HEK293 (cell line): ENCODE measurements around the gene FAM3C.

ENCODE experiments used
- SETDB1 ChIP-seq: IDR thresholded peaks from one replicate; pipeline ENCODE4 v1.6.1; 2017; ENCODE audit warnings: mild to moderate bottlenecking, low read length, moderate library complexity, mixed read lengths; ENCODE audit not compliant: insufficient read length
- ZNF624 ChIP-seq: fragments of 450-650 bp; formaldehyde crosslinking; IDR thresholded peaks from 2 replicates; pipeline ENCODE4 v1.5.1; 2017; ENCODE audit warnings: missing biosample characterization, missing genetic modification characterization
- ZSCAN30 ChIP-seq: fragments of 450-650 bp; IDR thresholded peaks from 2 replicates; pipeline ENCODE4 v1.5.1; 2018; ENCODE audit warnings: missing biosample characterization, mild to moderate bottlenecking, missing genetic modification characterization, moderate library complexity
- TF ChIP-seq, protein P1 (sequence below): fragments of 450-650 bp; formaldehyde crosslinking; IDR thresholded peaks from 2 replicates; pipeline ENCODE4 v1.5.1; 2016; ENCODE audit warnings: missing biosample characterization, missing genetic modification characterization
- TF ChIP-seq, protein P2 (sequence below): fragments of 450-650 bp; formaldehyde crosslinking; IDR thresholded peaks from 2 replicates; pipeline ENCODE4 v1.5.1; 2016; ENCODE audit warnings: missing biosample characterization, missing genetic modification characterization, low read depth
- TF ChIP-seq, protein P3 (sequence below): fragments of 450-650 bp; formaldehyde crosslinking; IDR thresholded peaks from 2 replicates; pipeline ENCODE4 v1.5.1; 2016; ENCODE audit warnings: missing biosample characterization, missing genetic modification characterization
- TF ChIP-seq, protein P4 (sequence below): fragments of 450-650 bp; formaldehyde crosslinking; optimal IDR thresholded peaks from 2 replicates; pipeline ENCODE3; 2016; ENCODE audit warnings: missing biosample characterization, mild to moderate bottlenecking, missing genetic modification characterization
- TF ChIP-seq, protein P5 (sequence below): fragments of 450-650 bp; formaldehyde crosslinking; IDR thresholded peaks from 2 replicates; pipeline ENCODE4 v1.5.1; 2016; ENCODE audit warnings: missing biosample characterization, missing genetic modification characterization, borderline replicate concordance
- TF ChIP-seq, protein P6 (sequence below): fragments of 450-650 bp; formaldehyde crosslinking; IDR thresholded peaks from 2 replicates; pipeline ENCODE4 v1.5.1; 2016; ENCODE audit warnings: missing biosample characterization, missing genetic modification characterization
- TF ChIP-seq, protein P7 (sequence below): fragments of 450-650 bp; formaldehyde crosslinking; IDR thresholded peaks from 2 replicates; pipeline ENCODE4 v1.5.1; 2016; ENCODE audit warnings: missing biosample characterization, missing genetic modification characterization

DNA sequence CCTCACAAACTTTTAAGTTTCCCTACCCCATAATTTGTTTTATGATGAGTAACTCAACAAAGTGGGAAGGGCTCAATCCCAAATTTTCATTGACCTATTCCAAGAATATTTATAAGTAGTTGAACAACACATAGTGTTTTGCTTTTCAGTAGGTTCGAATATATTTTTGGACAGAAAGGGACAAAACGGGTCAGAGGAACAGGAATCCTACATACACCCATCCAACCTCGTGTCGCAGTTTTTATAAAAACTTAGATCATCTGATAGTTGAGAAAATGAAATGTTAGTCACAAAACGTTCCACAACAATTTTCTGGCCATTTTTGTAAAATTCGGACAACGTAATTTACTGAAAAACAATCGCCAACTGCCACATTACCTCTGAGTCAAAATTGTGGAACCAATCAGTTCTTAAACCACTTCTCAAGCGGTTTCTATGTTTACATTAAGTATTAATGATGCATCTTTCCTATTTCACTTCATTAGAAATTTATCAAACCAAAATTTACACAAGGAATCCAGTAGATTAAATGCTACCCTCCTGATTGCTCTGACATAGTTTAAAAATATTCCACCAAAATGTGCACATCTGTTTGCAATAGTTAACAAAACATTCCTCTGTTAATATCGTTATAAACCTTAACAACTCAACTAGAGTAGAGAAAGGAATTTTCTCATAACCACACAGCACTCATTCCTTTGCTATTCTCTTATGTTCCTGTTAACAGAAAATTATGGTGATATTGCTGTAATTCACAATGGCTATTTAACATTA, 61.0 kb downstream of the FAM3C start:
- TF ChIP-seq, protein P1, sequence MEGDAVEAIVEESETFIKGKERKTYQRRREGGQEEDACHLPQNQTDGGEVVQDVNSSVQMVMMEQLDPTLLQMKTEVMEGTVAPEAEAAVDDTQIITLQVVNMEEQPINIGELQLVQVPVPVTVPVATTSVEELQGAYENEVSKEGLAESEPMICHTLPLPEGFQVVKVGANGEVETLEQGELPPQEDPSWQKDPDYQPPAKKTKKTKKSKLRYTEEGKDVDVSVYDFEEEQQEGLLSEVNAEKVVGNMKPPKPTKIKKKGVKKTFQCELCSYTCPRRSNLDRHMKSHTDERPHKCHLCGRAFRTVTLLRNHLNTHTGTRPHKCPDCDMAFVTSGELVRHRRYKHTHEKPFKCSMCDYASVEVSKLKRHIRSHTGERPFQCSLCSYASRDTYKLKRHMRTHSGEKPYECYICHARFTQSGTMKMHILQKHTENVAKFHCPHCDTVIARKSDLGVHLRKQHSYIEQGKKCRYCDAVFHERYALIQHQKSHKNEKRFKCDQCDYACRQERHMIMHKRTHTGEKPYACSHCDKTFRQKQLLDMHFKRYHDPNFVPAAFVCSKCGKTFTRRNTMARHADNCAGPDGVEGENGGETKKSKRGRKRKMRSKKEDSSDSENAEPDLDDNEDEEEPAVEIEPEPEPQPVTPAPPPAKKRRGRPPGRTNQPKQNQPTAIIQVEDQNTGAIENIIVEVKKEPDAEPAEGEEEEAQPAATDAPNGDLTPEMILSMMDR: no peak
- TF ChIP-seq, protein P2, sequence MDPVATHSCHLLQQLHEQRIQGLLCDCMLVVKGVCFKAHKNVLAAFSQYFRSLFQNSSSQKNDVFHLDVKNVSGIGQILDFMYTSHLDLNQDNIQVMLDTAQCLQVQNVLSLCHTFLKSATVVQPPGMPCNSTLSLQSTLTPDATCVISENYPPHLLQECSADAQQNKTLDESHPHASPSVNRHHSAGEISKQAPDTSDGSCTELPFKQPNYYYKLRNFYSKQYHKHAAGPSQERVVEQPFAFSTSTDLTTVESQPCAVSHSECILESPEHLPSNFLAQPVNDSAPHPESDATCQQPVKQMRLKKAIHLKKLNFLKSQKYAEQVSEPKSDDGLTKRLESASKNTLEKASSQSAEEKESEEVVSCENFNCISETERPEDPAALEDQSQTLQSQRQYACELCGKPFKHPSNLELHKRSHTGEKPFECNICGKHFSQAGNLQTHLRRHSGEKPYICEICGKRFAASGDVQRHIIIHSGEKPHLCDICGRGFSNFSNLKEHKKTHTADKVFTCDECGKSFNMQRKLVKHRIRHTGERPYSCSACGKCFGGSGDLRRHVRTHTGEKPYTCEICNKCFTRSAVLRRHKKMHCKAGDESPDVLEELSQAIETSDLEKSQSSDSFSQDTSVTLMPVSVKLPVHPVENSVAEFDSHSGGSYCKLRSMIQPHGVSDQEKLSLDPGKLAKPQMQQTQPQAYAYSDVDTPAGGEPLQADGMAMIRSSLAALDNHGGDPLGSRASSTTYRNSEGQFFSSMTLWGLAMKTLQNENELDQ (tag by site-specific recombination): no peak
- no peak for TF ChIP-seq SETDB1
- TF ChIP-seq ZNF624 (tag by site-specific recombination): no peak
- TF ChIP-seq, protein P3, sequence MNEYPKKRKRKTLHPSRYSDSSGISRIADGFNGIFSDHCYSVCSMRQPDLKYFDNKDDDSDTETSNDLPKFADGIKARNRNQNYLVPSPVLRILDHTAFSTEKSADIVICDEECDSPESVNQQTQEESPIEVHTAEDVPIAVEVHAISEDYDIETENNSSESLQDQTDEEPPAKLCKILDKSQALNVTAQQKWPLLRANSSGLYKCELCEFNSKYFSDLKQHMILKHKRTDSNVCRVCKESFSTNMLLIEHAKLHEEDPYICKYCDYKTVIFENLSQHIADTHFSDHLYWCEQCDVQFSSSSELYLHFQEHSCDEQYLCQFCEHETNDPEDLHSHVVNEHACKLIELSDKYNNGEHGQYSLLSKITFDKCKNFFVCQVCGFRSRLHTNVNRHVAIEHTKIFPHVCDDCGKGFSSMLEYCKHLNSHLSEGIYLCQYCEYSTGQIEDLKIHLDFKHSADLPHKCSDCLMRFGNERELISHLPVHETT (tag by site-specific recombination): no peak
- TF ChIP-seq, protein P4, sequence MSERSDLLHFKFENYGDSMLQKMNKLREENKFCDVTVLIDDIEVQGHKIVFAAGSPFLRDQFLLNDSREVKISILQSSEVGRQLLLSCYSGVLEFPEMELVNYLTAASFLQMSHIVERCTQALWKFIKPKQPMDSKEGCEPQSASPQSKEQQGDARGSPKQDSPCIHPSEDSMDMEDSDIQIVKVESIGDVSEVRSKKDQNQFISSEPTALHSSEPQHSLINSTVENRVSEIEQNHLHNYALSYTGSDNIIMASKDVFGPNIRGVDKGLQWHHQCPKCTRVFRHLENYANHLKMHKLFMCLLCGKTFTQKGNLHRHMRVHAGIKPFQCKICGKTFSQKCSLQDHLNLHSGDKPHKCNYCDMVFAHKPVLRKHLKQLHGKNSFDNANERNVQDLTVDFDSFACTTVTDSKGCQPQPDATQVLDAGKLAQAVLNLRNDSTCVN: no peak
- TF ChIP-seq, protein P5, sequence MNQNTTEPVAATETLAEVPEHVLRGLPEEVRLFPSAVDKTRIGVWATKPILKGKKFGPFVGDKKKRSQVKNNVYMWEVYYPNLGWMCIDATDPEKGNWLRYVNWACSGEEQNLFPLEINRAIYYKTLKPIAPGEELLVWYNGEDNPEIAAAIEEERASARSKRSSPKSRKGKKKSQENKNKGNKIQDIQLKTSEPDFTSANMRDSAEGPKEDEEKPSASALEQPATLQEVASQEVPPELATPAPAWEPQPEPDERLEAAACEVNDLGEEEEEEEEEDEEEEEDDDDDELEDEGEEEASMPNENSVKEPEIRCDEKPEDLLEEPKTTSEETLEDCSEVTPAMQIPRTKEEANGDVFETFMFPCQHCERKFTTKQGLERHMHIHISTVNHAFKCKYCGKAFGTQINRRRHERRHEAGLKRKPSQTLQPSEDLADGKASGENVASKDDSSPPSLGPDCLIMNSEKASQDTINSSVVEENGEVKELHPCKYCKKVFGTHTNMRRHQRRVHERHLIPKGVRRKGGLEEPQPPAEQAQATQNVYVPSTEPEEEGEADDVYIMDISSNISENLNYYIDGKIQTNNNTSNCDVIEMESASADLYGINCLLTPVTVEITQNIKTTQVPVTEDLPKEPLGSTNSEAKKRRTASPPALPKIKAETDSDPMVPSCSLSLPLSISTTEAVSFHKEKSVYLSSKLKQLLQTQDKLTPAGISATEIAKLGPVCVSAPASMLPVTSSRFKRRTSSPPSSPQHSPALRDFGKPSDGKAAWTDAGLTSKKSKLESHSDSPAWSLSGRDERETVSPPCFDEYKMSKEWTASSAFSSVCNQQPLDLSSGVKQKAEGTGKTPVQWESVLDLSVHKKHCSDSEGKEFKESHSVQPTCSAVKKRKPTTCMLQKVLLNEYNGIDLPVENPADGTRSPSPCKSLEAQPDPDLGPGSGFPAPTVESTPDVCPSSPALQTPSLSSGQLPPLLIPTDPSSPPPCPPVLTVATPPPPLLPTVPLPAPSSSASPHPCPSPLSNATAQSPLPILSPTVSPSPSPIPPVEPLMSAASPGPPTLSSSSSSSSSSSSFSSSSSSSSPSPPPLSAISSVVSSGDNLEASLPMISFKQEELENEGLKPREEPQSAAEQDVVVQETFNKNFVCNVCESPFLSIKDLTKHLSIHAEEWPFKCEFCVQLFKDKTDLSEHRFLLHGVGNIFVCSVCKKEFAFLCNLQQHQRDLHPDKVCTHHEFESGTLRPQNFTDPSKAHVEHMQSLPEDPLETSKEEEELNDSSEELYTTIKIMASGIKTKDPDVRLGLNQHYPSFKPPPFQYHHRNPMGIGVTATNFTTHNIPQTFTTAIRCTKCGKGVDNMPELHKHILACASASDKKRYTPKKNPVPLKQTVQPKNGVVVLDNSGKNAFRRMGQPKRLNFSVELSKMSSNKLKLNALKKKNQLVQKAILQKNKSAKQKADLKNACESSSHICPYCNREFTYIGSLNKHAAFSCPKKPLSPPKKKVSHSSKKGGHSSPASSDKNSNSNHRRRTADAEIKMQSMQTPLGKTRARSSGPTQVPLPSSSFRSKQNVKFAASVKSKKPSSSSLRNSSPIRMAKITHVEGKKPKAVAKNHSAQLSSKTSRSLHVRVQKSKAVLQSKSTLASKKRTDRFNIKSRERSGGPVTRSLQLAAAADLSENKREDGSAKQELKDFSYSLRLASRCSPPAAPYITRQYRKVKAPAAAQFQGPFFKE (tag by site-specific recombination): no peak
- TF ChIP-seq, protein P6, sequence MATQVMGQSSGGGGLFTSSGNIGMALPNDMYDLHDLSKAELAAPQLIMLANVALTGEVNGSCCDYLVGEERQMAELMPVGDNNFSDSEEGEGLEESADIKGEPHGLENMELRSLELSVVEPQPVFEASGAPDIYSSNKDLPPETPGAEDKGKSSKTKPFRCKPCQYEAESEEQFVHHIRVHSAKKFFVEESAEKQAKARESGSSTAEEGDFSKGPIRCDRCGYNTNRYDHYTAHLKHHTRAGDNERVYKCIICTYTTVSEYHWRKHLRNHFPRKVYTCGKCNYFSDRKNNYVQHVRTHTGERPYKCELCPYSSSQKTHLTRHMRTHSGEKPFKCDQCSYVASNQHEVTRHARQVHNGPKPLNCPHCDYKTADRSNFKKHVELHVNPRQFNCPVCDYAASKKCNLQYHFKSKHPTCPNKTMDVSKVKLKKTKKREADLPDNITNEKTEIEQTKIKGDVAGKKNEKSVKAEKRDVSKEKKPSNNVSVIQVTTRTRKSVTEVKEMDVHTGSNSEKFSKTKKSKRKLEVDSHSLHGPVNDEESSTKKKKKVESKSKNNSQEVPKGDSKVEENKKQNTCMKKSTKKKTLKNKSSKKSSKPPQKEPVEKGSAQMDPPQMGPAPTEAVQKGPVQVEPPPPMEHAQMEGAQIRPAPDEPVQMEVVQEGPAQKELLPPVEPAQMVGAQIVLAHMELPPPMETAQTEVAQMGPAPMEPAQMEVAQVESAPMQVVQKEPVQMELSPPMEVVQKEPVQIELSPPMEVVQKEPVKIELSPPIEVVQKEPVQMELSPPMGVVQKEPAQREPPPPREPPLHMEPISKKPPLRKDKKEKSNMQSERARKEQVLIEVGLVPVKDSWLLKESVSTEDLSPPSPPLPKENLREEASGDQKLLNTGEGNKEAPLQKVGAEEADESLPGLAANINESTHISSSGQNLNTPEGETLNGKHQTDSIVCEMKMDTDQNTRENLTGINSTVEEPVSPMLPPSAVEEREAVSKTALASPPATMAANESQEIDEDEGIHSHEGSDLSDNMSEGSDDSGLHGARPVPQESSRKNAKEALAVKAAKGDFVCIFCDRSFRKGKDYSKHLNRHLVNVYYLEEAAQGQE (tag by site-specific recombination): no peak
- no peak for TF ChIP-seq ZSCAN30
- TF ChIP-seq, protein P7, sequence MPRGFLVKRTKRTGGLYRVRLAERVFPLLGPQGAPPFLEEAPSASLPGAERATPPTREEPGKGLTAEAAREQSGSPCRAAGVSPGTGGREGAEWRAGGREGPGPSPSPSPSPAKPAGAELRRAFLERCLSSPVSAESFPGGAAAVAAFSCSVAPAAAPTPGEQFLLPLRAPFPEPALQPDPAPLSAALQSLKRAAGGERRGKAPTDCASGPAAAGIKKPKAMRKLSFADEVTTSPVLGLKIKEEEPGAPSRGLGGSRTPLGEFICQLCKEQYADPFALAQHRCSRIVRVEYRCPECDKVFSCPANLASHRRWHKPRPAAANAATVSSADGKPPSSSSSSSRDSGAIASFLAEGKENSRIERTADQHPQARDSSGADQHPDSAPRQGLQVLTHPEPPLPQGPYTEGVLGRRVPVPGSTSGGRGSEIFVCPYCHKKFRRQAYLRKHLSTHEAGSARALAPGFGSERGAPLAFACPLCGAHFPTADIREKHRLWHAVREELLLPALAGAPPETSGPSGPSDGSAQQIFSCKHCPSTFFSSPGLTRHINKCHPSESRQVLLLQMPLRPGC (tag by site-specific recombination): no peak
